ENCODE results near the gene SLC13A4.
A peak's percentile ranks its signal among the peaks of the same experiment; 100 is the strongest.
"Not testable (repeated sequence)": the region's sequence is repeated elsewhere in the genome, so short reads cannot be mapped to it uniquely, and the experiment has no call there.

SLC13A4 gene

GRCh38 chr7:135678612-135679575 is 49.1 kb downstream of the SLC13A4 start:
- H3K36me3 Mint-ChIP-seq (ENCODE audit: low read depth) = peaks cover 21% of the 10 kb centered on the region
- no peaks in the 10 kb centered on the region for H3K9me3 Mint-ChIP-seq
- H3K4me3 Mint-ChIP-seq = no peak overlapping the region
- no peaks in the 10 kb centered on the region for H3K27me3 Mint-ChIP-seq (ENCODE audit: low read depth)
- H3K27ac Mint-ChIP-seq = no peak overlapping the region
- H3K4me1 Mint-ChIP-seq (ENCODE audit: low read depth) = peaks cover 10% of the 10 kb centered on the region

- Mint-ChIP-seq H3K4me1 (ENCODE audit: low read depth) (peaks cover 6% of the 10 kb centered on the region), H3K9me3 (no peaks in the 10 kb centered on the region), H3K27ac (no peak overlapping the region), H3K36me3 (ENCODE audit: low read depth) (peaks cover 22% of the 10 kb centered on the region), H3K4me3 (no peak overlapping the region), H3K27me3 (ENCODE audit: low read depth) (no peaks in the 10 kb centered on the region)
Measured at GRCh38 chr7:135673360-135673706, 54.7 kb downstream of the SLC13A4 start.

GRCh38 chr7:135672560-135673359 is 55.2 kb downstream of the SLC13A4 start:
- H3K27ac Mint-ChIP-seq = no peak overlapping the region
- H3K36me3 Mint-ChIP-seq (ENCODE audit: low read depth) = peaks cover 17% of the 10 kb centered on the region
- H3K9me3 Mint-ChIP-seq = no peaks in the 10 kb centered on the region
- H3K4me1 Mint-ChIP-seq (ENCODE audit: low read depth) = peaks cover 6% of the 10 kb centered on the region
- no peak overlapping the region for H3K4me3 Mint-ChIP-seq
- H3K27me3 Mint-ChIP-seq (ENCODE audit: low read depth) = no peaks in the 10 kb centered on the region

- Mint-ChIP-seq H3K27ac (no peak overlapping the region), H3K9me3 (no peaks in the 10 kb centered on the region), H3K36me3 (ENCODE audit: low read depth) (peaks cover 17% of the 10 kb centered on the region)
Measured at GRCh38 chr7:135670179-135670578, 57.8 kb downstream of the SLC13A4 start.

GRCh38 chr7:135669774-135670173 is 58.2 kb downstream of the SLC13A4 start:
- Mint-ChIP-seq H3K27me3 (ENCODE audit: low read depth) (no peaks in the 10 kb centered on the region), H3K4me1 (ENCODE audit: low read depth) (peaks cover 9% of the 10 kb centered on the region), H3K36me3 (ENCODE audit: low read depth) (peaks cover 16% of the 10 kb centered on the region), H3K27ac (no peak overlapping the region), H3K9me3 (no peaks in the 10 kb centered on the region), H3K4me3 (no peak overlapping the region)

More at GRCh38 chr7:135670179-135670578, 57.8 kb downstream of the SLC13A4 start:
- Mint-ChIP-seq H3K4me1 (ENCODE audit: low read depth) (peaks cover 9% of the 10 kb centered on the region), H3K4me3 (no peak overlapping the region), H3K27me3 (ENCODE audit: low read depth) (no peaks in the 10 kb centered on the region)

- peaks cover 12% of the 10 kb centered on the region for H3K36me3 Mint-ChIP-seq (ENCODE audit: low read depth)
- not testable (repeated sequence) for H3K27me3 Mint-ChIP-seq (ENCODE audit: low read depth); H3K9me3 Mint-ChIP-seq; H3K27ac Mint-ChIP-seq; H3K4me3 Mint-ChIP-seq
- H3K4me1 Mint-ChIP-seq (ENCODE audit: low read depth) = peaks cover 10% of the 10 kb centered on the region
Measured at GRCh38 chr7:135668852-135669395, 59.1 kb downstream of the SLC13A4 start.

- not testable (repeated sequence) for H3K9me3 Mint-ChIP-seq; H3K27me3 Mint-ChIP-seq (ENCODE audit: low read depth); H3K4me1 Mint-ChIP-seq (ENCODE audit: low read depth); H3K4me3 Mint-ChIP-seq; H3K27ac Mint-ChIP-seq
- peaks cover 12% of the 10 kb centered on the region for H3K36me3 Mint-ChIP-seq (ENCODE audit: low read depth)
Measured at GRCh38 chr7:135667626-135668025, 60.4 kb downstream of the SLC13A4 start.

GRCh38 chr7:135666846-135667245 is 61.1 kb downstream of the SLC13A4 start:
- H3K27me3 Mint-ChIP-seq (ENCODE audit: low read depth) = no peaks in the 10 kb centered on the region
- H3K4me1 Mint-ChIP-seq (ENCODE audit: low read depth) = peaks cover 14% of the 10 kb centered on the region
- H3K36me3 Mint-ChIP-seq (ENCODE audit: low read depth) = peaks cover 13% of the 10 kb centered on the region

GRCh38 chr7:135666156-135666555 is 61.8 kb downstream of the SLC13A4 start:
- Mint-ChIP-seq H3K27me3 (ENCODE audit: low read depth) (no peaks in the 10 kb centered on the region), H3K36me3 (ENCODE audit: low read depth) (peaks cover 13% of the 10 kb centered on the region), H3K27ac (no peak overlapping the region), H3K4me1 (ENCODE audit: low read depth) (peaks cover 19% of the 10 kb centered on the region), H3K4me3 (no peak overlapping the region), H3K9me3 (no peaks in the 10 kb centered on the region)

More at GRCh38 chr7:135666846-135667245, 61.1 kb downstream of the SLC13A4 start:
- no peak overlapping the region for H3K27ac Mint-ChIP-seq
- no peaks in the 10 kb centered on the region for H3K9me3 Mint-ChIP-seq
- no peak overlapping the region for H3K4me3 Mint-ChIP-seq

GRCh38 chr7:135665042-135665441 is 62.9 kb downstream of the SLC13A4 start:
- H3K27ac Mint-ChIP-seq = no peak overlapping the region
- peaks cover 19% of the 10 kb centered on the region for H3K4me1 Mint-ChIP-seq (ENCODE audit: low read depth)
- H3K36me3 Mint-ChIP-seq (ENCODE audit: low read depth) = peaks cover 13% of the 10 kb centered on the region

GRCh38 chr7:135664046-135664589 is 63.9 kb downstream of the SLC13A4 start:
- H3K4me3 Mint-ChIP-seq = peak overlapping the region; percentile 57
- peaks cover 19% of the 10 kb centered on the region for H3K4me1 Mint-ChIP-seq (ENCODE audit: low read depth)
- H3K36me3 Mint-ChIP-seq (ENCODE audit: low read depth) = peaks cover 13% of the 10 kb centered on the region
- no peaks in the 10 kb centered on the region for H3K9me3 Mint-ChIP-seq
- no peak overlapping the region for H3K27ac Mint-ChIP-seq
- H3K27me3 Mint-ChIP-seq (ENCODE audit: low read depth) = no peaks in the 10 kb centered on the region

More at GRCh38 chr7:135665042-135665441, 62.9 kb downstream of the SLC13A4 start:
- H3K27me3 Mint-ChIP-seq (ENCODE audit: low read depth) = no peaks in the 10 kb centered on the region
- H3K9me3 Mint-ChIP-seq = no peaks in the 10 kb centered on the region
- H3K4me3 Mint-ChIP-seq = no peak overlapping the region

GRCh38 chr7:135662373-135663114 is 65.4 kb downstream of the SLC13A4 start, which contains the start of gene STMP1:
STMP1 (plus strand) TSS chr7:135662514.
- Mint-ChIP-seq H3K4me3 (peak within 1 kb of the TSS; percentile 94), H3K27ac (peak within 1 kb of the TSS; percentile 92)

GRCh38 chr7:135662123-135662372 is 65.9 kb downstream of the SLC13A4 start:
- H3K36me3 Mint-ChIP-seq (ENCODE audit: low read depth) = peaks cover 10% of the 10 kb centered on the region
- peaks cover 16% of the 10 kb centered on the region for H3K4me1 Mint-ChIP-seq (ENCODE audit: low read depth)
- peak overlapping the region; percentile 92 for H3K27ac Mint-ChIP-seq
- H3K27me3 Mint-ChIP-seq (ENCODE audit: low read depth) = no peaks in the 10 kb centered on the region
- no peaks in the 10 kb centered on the region for H3K9me3 Mint-ChIP-seq
- H3K4me3 Mint-ChIP-seq = peak overlapping the region; percentile 94

More at GRCh38 chr7:135662373-135663114, 65.4 kb downstream of the SLC13A4 start, which contains the start of gene STMP1:
- no peaks in the 10 kb centered on the region for H3K9me3 Mint-ChIP-seq
- H3K36me3 Mint-ChIP-seq (ENCODE audit: low read depth) = peaks cover 10% of the 10 kb centered on the region
- no peaks in the 10 kb centered on the region for H3K27me3 Mint-ChIP-seq (ENCODE audit: low read depth)
- H3K4me1 Mint-ChIP-seq (ENCODE audit: low read depth) = peaks cover 16% of the 10 kb centered on the region
